OCI-LY3 (cell line): ENCODE measurements around the gene TRIM8.

Experiments used
- H2AFZ ChIP-seq: fragments of 200-600, 300-600 bp; shearing (Covaris generic); 2 replicates; pipeline ENCODE4 v1.6.0; 2014; ENCODE audit warnings: antibody characterized with exemption, low read depth, low read length
- H3K27ac ChIP-seq: fragments of 200-600, 300-600 bp; sonication (generic); 2 replicates; pipeline ENCODE4 v1.5.1; 2014; ENCODE audit warnings: mild to moderate bottlenecking, low read length, moderate library complexity, mixed read lengths
- H3K27me3 ChIP-seq: fragments of 200-600, 300-600 bp; sonication (generic); 2 replicates; pipeline ENCODE4 v1.6.1; 2014; ENCODE audit warnings: low read depth, low read length, mixed read lengths
- H3K36me3 ChIP-seq: fragments of 200-600, 300-600 bp; sonication (generic); replicated peaks from 2 replicates; pipeline ENCODE3; 2014; ENCODE audit warnings: low read depth, low read length, mixed read lengths
- H3K4me1 ChIP-seq: fragments of 300-600, 200-600 bp; sonication (generic); 2 replicates; pipeline ENCODE4 v1.6.1; 2014; ENCODE audit warnings: low read length, mixed read lengths
- H3K4me2 ChIP-seq: fragments of 200-600, 300-600 bp; sonication (generic); 2 replicates; pipeline ENCODE4 v1.6.1; 2014; ENCODE audit warnings: low read length, mixed read lengths
- H3K4me3 ChIP-seq: fragments of 300-600, 200-600 bp; sonication (generic); 2 replicates; pipeline ENCODE4 v1.5.1; 2014; ENCODE audit warnings: antibody characterized with exemption, mild to moderate bottlenecking, low read length, moderate library complexity
- H3K79me2 ChIP-seq: fragments of 300-600, 200-600 bp; shearing (Covaris generic); 2 replicates; pipeline ENCODE4 v1.6.1; 2014; ENCODE audit warnings: mild to moderate bottlenecking, low read length, mixed read lengths
- H3K9ac ChIP-seq: fragments of 300-600, 200-600 bp; shearing (Covaris generic); 2 replicates; pipeline ENCODE4 v1.6.0; 2014; ENCODE audit warnings: mild to moderate bottlenecking, low read length, moderate library complexity
- H3K9me3 ChIP-seq: fragments of 200-600, 300-600 bp; shearing (Covaris generic); 2 replicates; pipeline ENCODE4 v1.6.1; 2014; ENCODE audit warnings: low read length, mixed read lengths; ENCODE audit not compliant: insufficient read depth
- H4K20me1 ChIP-seq: fragments of 200-600, 300-600 bp; sonication (generic); 2 replicates; pipeline ENCODE4 v1.6.1; 2016; ENCODE audit warnings: low read length, mixed read lengths; ENCODE audit not compliant: insufficient read depth
- CTCF ChIP-seq: fragments of 200-600, 300-600 bp; sonication (generic); IDR thresholded peaks from 2 replicates; pipeline ENCODE4 v1.5.1; 2014; ENCODE audit warnings: antibody characterized with exemption, low read length, low read depth
- EZH2phosphoT487 ChIP-seq: fragments of 200-600 bp; shearing (Covaris generic); IDR thresholded peaks from 2 replicates; pipeline ENCODE4 v1.6.1; 2018; ENCODE audit warnings: antibody characterized with exemption, mixed run types, low read depth

TRIM8 gene

GRCh38 chr10:102629661-102630614 is 14.3 kb upstream of the TRIM8 start:
- Histone ChIP-seq H3K36me3 (no peaks in the 10 kb centered on the region), H3K9ac (no peak overlapping the region), H3K4me1 (peaks cover 3% of the 10 kb centered on the region; the same call in 1 of the 2 replicates), H3K4me2 (no peak overlapping the region), H3K27me3 (no peaks in the 10 kb centered on the region), H4K20me1 (no peaks in the 10 kb centered on the region), H3K79me2 (no peaks in the 10 kb centered on the region), H3K4me3 (no peak overlapping the region), H2AFZ (no peak overlapping the region), H3K9me3 (no peaks in the 10 kb centered on the region), H3K27ac (no peak overlapping the region)
- TF ChIP-seq CTCF (no peak), EZH2phosphoT487 (no peak)

GRCh38 chr10:102630663-102631062 is 13.6 kb upstream of the TRIM8 start:
- no peak overlapping the region for H3K4me2 ChIP-seq
- no peak overlapping the region for H3K27ac ChIP-seq
- no peaks in the 10 kb centered on the region for H3K27me3 ChIP-seq
- peaks cover 2% of the 10 kb centered on the region; the same call in 1 of the 2 replicates for H3K4me1 ChIP-seq
- TF ChIP-seq CTCF (no peak), EZH2phosphoT487 (no peak)
- H3K9me3 ChIP-seq, result no peaks in the 10 kb centered on the region
- H3K4me3 ChIP-seq, result no peak overlapping the region
- H3K79me2 ChIP-seq, result no peaks in the 10 kb centered on the region
- H2AFZ ChIP-seq, result no peak overlapping the region
- no peaks in the 10 kb centered on the region for H4K20me1 ChIP-seq
- H3K36me3 ChIP-seq, result no peaks in the 10 kb centered on the region
- no peak overlapping the region for H3K9ac ChIP-seq

GRCh38 chr10:102631525-102632393 is 12.5 kb upstream of the TRIM8 start:
- no peak for TF ChIP-seq CTCF
- TF ChIP-seq EZH2phosphoT487, result no peak
- Histone ChIP-seq H3K9me3 (no peaks in the 10 kb centered on the region), H3K27ac (no peak overlapping the region), H3K36me3 (no peaks in the 10 kb centered on the region), H3K4me1 (no peaks in the 10 kb centered on the region), H3K79me2 (no peaks in the 10 kb centered on the region), H3K4me2 (no peak overlapping the region), H3K27me3 (no peaks in the 10 kb centered on the region), H4K20me1 (no peaks in the 10 kb centered on the region), H3K4me3 (no peak overlapping the region), H2AFZ (no peak overlapping the region), H3K9ac (no peak overlapping the region)
